ENCODE data around the gene RHOB. TPM values are rescaled to one million over a fixed set of nuclear protein-coding genes. Genes with fewer than 3 reads are reported as not detected.

The RHOB gene
- total and polyA plus RNA-seq, 2 of the 13 experiments (the other 11 are each of a cell fraction or from before 2014, with no cell fraction given): 192 to 268 TPM

DNA sequence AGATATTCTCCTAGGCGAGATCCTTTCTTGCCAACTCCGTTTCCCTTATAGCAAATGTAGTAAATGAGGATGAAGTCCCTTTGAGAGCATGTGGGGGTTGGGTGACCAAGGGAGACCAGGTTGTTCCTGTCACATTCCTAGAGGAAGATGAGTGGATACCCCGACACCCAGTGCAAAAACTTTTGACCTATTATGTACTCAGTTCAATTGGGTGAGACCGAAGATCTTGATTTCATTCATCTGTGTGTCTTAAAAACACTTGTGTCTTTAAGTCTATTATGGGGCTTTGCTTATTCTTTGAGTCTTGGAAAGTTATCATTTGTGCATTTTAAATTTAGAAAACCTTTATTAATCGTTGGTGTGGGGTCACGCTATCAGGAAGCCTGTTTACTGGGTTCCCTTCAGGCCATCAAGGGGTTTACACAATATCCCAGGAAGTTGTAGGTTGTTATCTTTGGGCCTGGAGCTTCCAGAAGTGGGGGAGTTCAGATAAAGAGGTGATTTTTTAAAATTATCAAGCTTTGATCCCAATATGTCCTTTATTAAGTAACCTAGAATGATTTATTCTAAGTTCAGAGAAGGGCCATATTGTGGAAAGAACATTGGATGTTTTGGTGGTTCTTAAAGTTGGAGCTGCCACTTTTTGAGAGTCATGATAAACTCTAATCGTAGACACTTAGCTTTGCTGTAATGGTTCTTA, 2.8 kb downstream of the RHOB start (continued):
- TF ChIP-seq, protein P1, sequence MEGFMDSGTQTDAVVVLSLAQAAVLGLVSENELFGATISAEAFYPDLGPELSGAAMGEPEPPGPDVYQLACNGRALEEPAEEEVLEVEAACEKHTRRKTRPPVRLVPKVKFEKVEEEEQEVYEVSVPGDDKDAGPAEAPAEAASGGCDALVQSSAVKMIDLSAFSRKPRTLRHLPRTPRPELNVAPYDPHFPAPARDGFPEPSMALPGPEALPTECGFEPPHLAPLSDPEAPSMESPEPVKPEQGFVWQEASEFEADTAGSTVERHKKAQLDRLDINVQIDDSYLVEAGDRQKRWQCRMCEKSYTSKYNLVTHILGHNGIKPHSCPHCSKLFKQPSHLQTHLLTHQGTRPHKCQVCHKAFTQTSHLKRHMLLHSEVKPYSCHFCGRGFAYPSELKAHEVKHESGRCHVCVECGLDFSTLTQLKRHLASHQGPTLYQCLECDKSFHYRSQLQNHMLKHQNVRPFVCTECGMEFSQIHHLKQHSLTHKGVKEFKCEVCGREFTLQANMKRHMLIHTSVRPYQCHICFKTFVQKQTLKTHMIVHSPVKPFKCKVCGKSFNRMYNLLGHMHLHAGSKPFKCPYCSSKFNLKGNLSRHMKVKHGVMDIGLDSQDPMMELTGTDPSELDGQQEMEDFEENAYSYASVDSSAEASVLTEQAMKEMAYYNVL (CRISPR knock-in tag; IDR thresholded peaks at IDR 0.05; ENCODE audit: borderline replicate concordance): no peak
- no peak for TF ChIP-seq SMARCE1 (IDR thresholded peaks at IDR 0.05; ENCODE audit: borderline replicate concordance)
- no peak for TF ChIP-seq ZNF670 (CRISPR knock-in tag; IDR thresholded peaks at IDR 0.05; ENCODE audit: borderline replicate concordance)
- TF ChIP-seq GPN1 (CRISPR knock-in tag; IDR thresholded peaks at IDR 0.05; ENCODE audit: borderline replicate concordance): no peak
- TF ChIP-seq ZSCAN29 (CRISPR knock-in tag; conservative IDR thresholded peaks at IDR 0.05): no peak
- TF ChIP-seq PPARG (CRISPR knock-in tag; conservative IDR thresholded peaks at IDR 0.05): no peak
- no peak for TF ChIP-seq CBX1 (IDR thresholded peaks at IDR 0.05; ENCODE audit: low read depth)
- no peak for TF ChIP-seq ZNF556 (CRISPR knock-in tag; IDR thresholded peaks at IDR 0.05; ENCODE audit: borderline replicate concordance)
- TF ChIP-seq, protein P2, sequence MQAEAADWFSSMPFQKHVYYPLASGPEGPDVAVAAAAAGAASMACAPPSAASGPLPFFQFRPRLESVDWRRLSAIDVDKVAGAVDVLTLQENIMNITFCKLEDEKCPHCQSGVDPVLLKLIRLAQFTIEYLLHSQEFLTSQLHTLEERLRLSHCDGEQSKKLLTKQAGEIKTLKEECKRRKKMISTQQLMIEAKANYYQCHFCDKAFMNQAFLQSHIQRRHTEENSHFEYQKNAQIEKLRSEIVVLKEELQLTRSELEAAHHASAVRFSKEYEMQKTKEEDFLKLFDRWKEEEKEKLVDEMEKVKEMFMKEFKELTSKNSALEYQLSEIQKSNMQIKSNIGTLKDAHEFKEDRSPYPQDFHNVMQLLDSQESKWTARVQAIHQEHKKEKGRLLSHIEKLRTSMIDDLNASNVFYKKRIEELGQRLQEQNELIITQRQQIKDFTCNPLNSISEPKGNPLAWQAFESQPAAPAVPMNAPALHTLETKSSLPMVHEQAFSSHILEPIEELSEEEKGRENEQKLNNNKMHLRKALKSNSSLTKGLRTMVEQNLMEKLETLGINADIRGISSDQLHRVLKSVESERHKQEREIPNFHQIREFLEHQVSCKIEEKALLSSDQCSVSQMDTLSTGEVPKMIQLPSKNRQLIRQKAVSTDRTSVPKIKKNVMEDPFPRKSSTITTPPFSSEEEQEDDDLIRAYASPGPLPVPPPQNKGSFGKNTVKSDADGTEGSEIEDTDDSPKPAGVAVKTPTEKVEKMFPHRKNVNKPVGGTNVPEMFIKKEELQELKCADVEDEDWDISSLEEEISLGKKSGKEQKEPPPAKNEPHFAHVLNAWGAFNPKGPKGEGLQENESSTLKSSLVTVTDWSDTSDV (CRISPR knock-in tag; IDR thresholded peaks at IDR 0.05): no peak
- TF ChIP-seq PCBP2 (optimal IDR thresholded peaks at IDR 0.05; ENCODE audit: low read depth, low read length, poor library complexity, severe bottlenecking): no peak
- TF ChIP-seq AGO1 (IDR thresholded peaks at IDR 0.05; ENCODE audit: low read depth, low read length, poor library complexity, severe bottlenecking): no peak
- no peak for TF ChIP-seq NFE2 (CRISPR knock-in tag; IDR thresholded peaks at IDR 0.05)
- TF ChIP-seq, protein P3, sequence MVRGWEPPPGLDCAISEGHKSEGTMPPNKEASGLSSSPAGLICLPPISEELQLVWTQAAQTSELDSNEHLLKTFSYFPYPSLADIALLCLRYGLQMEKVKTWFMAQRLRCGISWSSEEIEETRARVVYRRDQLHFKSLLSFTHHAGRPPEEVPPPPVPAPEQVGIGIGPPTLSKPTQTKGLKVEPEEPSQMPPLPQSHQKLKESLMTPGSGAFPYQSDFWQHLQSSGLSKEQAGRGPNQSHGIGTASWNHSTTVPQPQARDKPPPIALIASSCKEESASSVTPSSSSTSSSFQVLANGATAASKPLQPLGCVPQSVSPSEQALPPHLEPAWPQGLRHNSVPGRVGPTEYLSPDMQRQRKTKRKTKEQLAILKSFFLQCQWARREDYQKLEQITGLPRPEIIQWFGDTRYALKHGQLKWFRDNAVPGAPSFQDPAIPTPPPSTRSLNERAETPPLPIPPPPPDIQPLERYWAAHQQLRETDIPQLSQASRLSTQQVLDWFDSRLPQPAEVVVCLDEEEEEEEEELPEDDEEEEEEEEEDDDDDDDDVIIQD (CRISPR knock-in tag; IDR thresholded peaks at IDR 0.05; ENCODE audit: low read depth): 0 out of 2 replicates have a peak, but pooled peaks have one; percentile 37
- TF ChIP-seq PAF1 (CRISPR knock-in tag; IDR thresholded peaks at IDR 0.05): peak; percentile 91
- TF ChIP-seq ZNF337 (CRISPR knock-in tag; IDR thresholded peaks at IDR 0.05; ENCODE audit: borderline replicate concordance, low read depth): no peak
- TF ChIP-seq SMYD3 (CRISPR knock-in tag; IDR thresholded peaks at IDR 0.05): no peak
- no peak for TF ChIP-seq ZNF772 (CRISPR knock-in tag; IDR thresholded peaks at IDR 0.05)
- TF ChIP-seq, protein P4, sequence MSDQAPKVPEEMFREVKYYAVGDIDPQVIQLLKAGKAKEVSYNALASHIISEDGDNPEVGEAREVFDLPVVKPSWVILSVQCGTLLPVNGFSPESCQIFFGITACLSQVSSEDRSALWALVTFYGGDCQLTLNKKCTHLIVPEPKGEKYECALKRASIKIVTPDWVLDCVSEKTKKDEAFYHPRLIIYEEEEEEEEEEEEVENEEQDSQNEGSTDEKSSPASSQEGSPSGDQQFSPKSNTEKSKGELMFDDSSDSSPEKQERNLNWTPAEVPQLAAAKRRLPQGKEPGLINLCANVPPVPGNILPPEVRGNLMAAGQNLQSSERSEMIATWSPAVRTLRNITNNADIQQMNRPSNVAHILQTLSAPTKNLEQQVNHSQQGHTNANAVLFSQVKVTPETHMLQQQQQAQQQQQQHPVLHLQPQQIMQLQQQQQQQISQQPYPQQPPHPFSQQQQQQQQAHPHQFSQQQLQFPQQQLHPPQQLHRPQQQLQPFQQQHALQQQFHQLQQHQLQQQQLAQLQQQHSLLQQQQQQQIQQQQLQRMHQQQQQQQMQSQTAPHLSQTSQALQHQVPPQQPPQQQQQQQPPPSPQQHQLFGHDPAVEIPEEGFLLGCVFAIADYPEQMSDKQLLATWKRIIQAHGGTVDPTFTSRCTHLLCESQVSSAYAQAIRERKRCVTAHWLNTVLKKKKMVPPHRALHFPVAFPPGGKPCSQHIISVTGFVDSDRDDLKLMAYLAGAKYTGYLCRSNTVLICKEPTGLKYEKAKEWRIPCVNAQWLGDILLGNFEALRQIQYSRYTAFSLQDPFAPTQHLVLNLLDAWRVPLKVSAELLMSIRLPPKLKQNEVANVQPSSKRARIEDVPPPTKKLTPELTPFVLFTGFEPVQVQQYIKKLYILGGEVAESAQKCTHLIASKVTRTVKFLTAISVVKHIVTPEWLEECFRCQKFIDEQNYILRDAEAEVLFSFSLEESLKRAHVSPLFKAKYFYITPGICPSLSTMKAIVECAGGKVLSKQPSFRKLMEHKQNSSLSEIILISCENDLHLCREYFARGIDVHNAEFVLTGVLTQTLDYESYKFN (CRISPR knock-in tag; conservative IDR thresholded peaks at IDR 0.05): no peak; the same call in 1 of the 2 replicates
- no peak for TF ChIP-seq ZNF20 (CRISPR knock-in tag; IDR thresholded peaks at IDR 0.05)
- no peak for TF ChIP-seq SMAD1 (CRISPR knock-in tag; IDR thresholded peaks at IDR 0.05; ENCODE audit: borderline replicate concordance, low read depth)
